Mucosa of stomach (tissue), 1 donor: ENCODE results near the gene TFDP1.
"Not testable (repeated sequence)": the region's sequence is repeated elsewhere in the genome, so short reads cannot be mapped to it uniquely, and the experiment has no call there.

Experiments used
- H3K27me3 ChIP-seq: one replicate; pipeline ENCODE4 v1.7.0; 2013; ENCODE audit warnings: mild to moderate bottlenecking, low read length; ENCODE audit not compliant: control insufficient read depth, insufficient read depth
- H3K36me3 ChIP-seq: one replicate; pipeline ENCODE4 v1.7.0; 2013; ENCODE audit warnings: low read length; ENCODE audit not compliant: control insufficient read depth, insufficient read depth
- H3K4me1 ChIP-seq: one replicate; pipeline ENCODE4 v1.7.0; 2013; ENCODE audit warnings: mild to moderate bottlenecking, low read length; ENCODE audit not compliant: control insufficient read depth, insufficient read depth
- H3K4me3 ChIP-seq: one replicate; pipeline ENCODE4 v1.7.0; 2013; ENCODE audit warnings: low read length
- H3K9ac ChIP-seq: one replicate; pipeline ENCODE4 v1.7.0; 2013; ENCODE audit warnings: mild to moderate bottlenecking, low read length, moderate library complexity
- H3K9me3 ChIP-seq: one replicate; pipeline ENCODE4 v1.7.0; 2013; ENCODE audit warnings: mild to moderate bottlenecking, low read length, moderate library complexity; ENCODE audit not compliant: control insufficient read depth
- donor health status: Pancreatic carcinoma.

The TFDP1 gene

GRCh38 chr13:113618455-113618854 is 33.9 kb downstream of the TFDP1 start:
- H3K4me1 ChIP-seq = peaks cover 23% of the 10 kb centered on the region
- H3K9me3 ChIP-seq = no peaks in the 10 kb centered on the region
- H3K9ac ChIP-seq = no peak overlapping the region
- no peaks in the 10 kb centered on the region for H3K27me3 ChIP-seq
- no peak overlapping the region for H3K4me3 ChIP-seq
- H3K36me3 ChIP-seq = no peaks in the 10 kb centered on the region

GRCh38 chr13:113620036-113620796 is 35.7 kb downstream of the TFDP1 start:
- no peak overlapping the region for H3K9ac ChIP-seq

GRCh38 chr13:113621046-113621445 is 36.5 kb downstream of the TFDP1 start:
- Histone ChIP-seq H3K4me3 (no peak overlapping the region), H3K9ac (no peak overlapping the region), H3K9me3 (no peaks in the 10 kb centered on the region), H3K4me1 (peaks cover 23% of the 10 kb centered on the region), H3K27me3 (no peaks in the 10 kb centered on the region), H3K36me3 (no peaks in the 10 kb centered on the region)

More at GRCh38 chr13:113620036-113620796, 35.7 kb downstream of the TFDP1 start:
- Histone ChIP-seq H3K36me3 (no peaks in the 10 kb centered on the region), H3K9me3 (no peaks in the 10 kb centered on the region), H3K4me1 (peaks cover 23% of the 10 kb centered on the region), H3K4me3 (no peak overlapping the region), H3K27me3 (no peaks in the 10 kb centered on the region)

- not testable (repeated sequence) for H3K27me3 ChIP-seq, H3K9me3 ChIP-seq, H3K36me3 ChIP-seq, H3K4me3 ChIP-seq, H3K9ac ChIP-seq
- peaks cover 19% of the 10 kb centered on the region for H3K4me1 ChIP-seq
Measured at GRCh38 chr13:113621498-113621897, 36.9 kb downstream of the TFDP1 start.

GRCh38 chr13:113621986-113622550 is 37.5 kb downstream of the TFDP1 start:
- not testable (repeated sequence) for H3K36me3 ChIP-seq, H3K4me3 ChIP-seq, H3K9me3 ChIP-seq, H3K9ac ChIP-seq, H3K27me3 ChIP-seq
- peaks cover 13% of the 10 kb centered on the region for H3K4me1 ChIP-seq

GRCh38 chr13:113622791-113623490 is 38.4 kb downstream of the TFDP1 start:
- no peak overlapping the region for H3K9ac ChIP-seq
- H3K27me3 ChIP-seq = no peaks in the 10 kb centered on the region
- no peaks in the 10 kb centered on the region for H3K9me3 ChIP-seq
- H3K36me3 ChIP-seq = no peaks in the 10 kb centered on the region
- no peak overlapping the region for H3K4me3 ChIP-seq
- H3K4me1 ChIP-seq = peaks cover 7% of the 10 kb centered on the region

GRCh38 chr13:113623491-113624234 is 39.1 kb downstream of the TFDP1 start:
- Histone ChIP-seq H3K36me3 (no peaks in the 10 kb centered on the region), H3K9ac (no peak overlapping the region), H3K4me3 (no peak overlapping the region), H3K27me3 (no peaks in the 10 kb centered on the region), H3K4me1 (no peaks in the 10 kb centered on the region), H3K9me3 (no peaks in the 10 kb centered on the region)

- no peaks in the 10 kb centered on the region for H3K9me3 ChIP-seq
- no peak overlapping the region for H3K4me3 ChIP-seq
- no peak overlapping the region for H3K9ac ChIP-seq
- no peaks in the 10 kb centered on the region for H3K4me1 ChIP-seq
- H3K36me3 ChIP-seq = no peaks in the 10 kb centered on the region
- H3K27me3 ChIP-seq = no peaks in the 10 kb centered on the region
Measured at GRCh38 chr13:113624235-113624587, 39.7 kb downstream of the TFDP1 start.

- H3K4me3 ChIP-seq, H3K36me3 ChIP-seq, H3K4me1 ChIP-seq, H3K9ac ChIP-seq, H3K9me3 ChIP-seq, H3K27me3 ChIP-seq: not testable (repeated sequence)
Measured at GRCh38 chr13:113624640-113625304, 40.2 kb downstream of the TFDP1 start.

GRCh38 chr13:113625965-113626721 is 41.6 kb downstream of the TFDP1 start:
- H3K4me3 ChIP-seq = no peak overlapping the region
- no peaks in the 10 kb centered on the region for H3K36me3 ChIP-seq
- H3K4me1 ChIP-seq = no peaks in the 10 kb centered on the region
- H3K27me3 ChIP-seq = no peaks in the 10 kb centered on the region
- H3K9me3 ChIP-seq = no peaks in the 10 kb centered on the region
- no peak overlapping the region for H3K9ac ChIP-seq

GRCh38 chr13:113627136-113627535 is 42.6 kb downstream of the TFDP1 start:
- Histone ChIP-seq H3K9me3 (no peaks in the 10 kb centered on the region), H3K9ac (no peak overlapping the region), H3K4me1 (no peaks in the 10 kb centered on the region), H3K4me3 (no peak overlapping the region), H3K36me3 (no peaks in the 10 kb centered on the region), H3K27me3 (no peaks in the 10 kb centered on the region)
